Measurements from ENCODE around the gene UBA7. TPM values are rescaled to one million over a fixed set of nuclear protein-coding genes. Genes with fewer than 3 reads are reported as not detected.

The UBA7 gene
- total RNA-seq, 1 experiment from 2014 or later, result 0.85 TPM

- Mint-ChIP-seq H3K27ac (no peak overlapping the region), H3K4me3 (no peak overlapping the region), H3K9me3 (no peaks in the 10 kb centered on the region), H3K4me1 (peaks cover 3 to 13% of the 10 kb centered on the region in 2 experiments; a peak in 3 of 4 replicates), H3K36me3 (ENCODE audit: insufficient read depth in 1 of 3, low read depth in 3 of 3) (no peaks in the 10 kb centered on the region), H3K27me3 (ENCODE audit: low read depth) (peaks cover 12% of the 10 kb centered on the region)
- H3T11ph ChIP-seq (ENCODE audit: low read length), result no peak overlapping the region
- H2BK5ac ChIP-seq (ENCODE audit: insufficient read length, low read length), result no peak overlapping the region
- no peaks in the 10 kb centered on the region for H3K79me1 ChIP-seq (ENCODE audit: insufficient read depth, low read depth, low read length, poor library complexity, severe bottlenecking)
- H3K18ac ChIP-seq (ENCODE audit: insufficient read length, low read depth, low read length), result no peak overlapping the region
- TF ChIP-seq CTCF (conservative IDR thresholded peaks at IDR 0.05), result no peak
- no peak overlapping the region for H2BK12ac ChIP-seq (ENCODE audit: insufficient read length, low read depth, low read length)
- no peaks in the 10 kb centered on the region for H3K79me2 ChIP-seq (ENCODE audit: insufficient read depth, low read length)
- H2BK20ac ChIP-seq (ENCODE audit: low read depth, low read length, poor library complexity, severe bottlenecking), result no peak overlapping the region
- H3K56ac ChIP-seq (ENCODE audit: insufficient read length, low read depth, low read length), result no peak overlapping the region
- H3K4ac ChIP-seq (ENCODE audit: low read depth, low read length), result no peak overlapping the region
- H4K91ac ChIP-seq (ENCODE audit: insufficient read length, low read depth, low read length), result no peak overlapping the region
- H4K8ac ChIP-seq (replicated peaks; ENCODE audit: insufficient read length, low read depth, low read length), result no peak overlapping the region
- no peaks in the 10 kb centered on the region; the same call in none of the 2 replicates for H3K27me3 ChIP-seq (ENCODE audit: insufficient read depth, low read length)
- no peak overlapping the region for H3K4me2 ChIP-seq (ENCODE audit: insufficient read depth, insufficient read length, low read length)
- no peak overlapping the region for H4K5ac ChIP-seq (ENCODE audit: insufficient read length, low read depth, low read length)
- DNase-seq, result no peak
- H2AK5ac ChIP-seq (ENCODE audit: insufficient read length, low read length), result no peak overlapping the region
- no peak overlapping the region for H3K9ac ChIP-seq (ENCODE audit: extremely low read depth, insufficient read length, low read length)
- H3K23ac ChIP-seq (ENCODE audit: insufficient read length, low read depth, low read length), result no peak overlapping the region
- no peak overlapping the region for H3K14ac ChIP-seq (ENCODE audit: insufficient read depth, low read length)
- no peaks in the 10 kb centered on the region for H4K20me1 ChIP-seq (ENCODE audit: control insufficient read depth, insufficient read depth, insufficient read length)
- no peaks in the 10 kb centered on the region for H3K4me1 ChIP-seq (ENCODE audit: insufficient read depth, low read length)
- H2AFZ ChIP-seq (ENCODE audit: low read length), result no peak overlapping the region
- no peak overlapping the region for H3K27ac ChIP-seq (ENCODE audit: insufficient read length, low read depth, low read length)
- H3K9me3 ChIP-seq (ENCODE audit: control insufficient read depth, low read depth, low read length), result no peaks in the 10 kb centered on the region
- H3K23me2 ChIP-seq (ENCODE audit: insufficient read length, low read depth, low read length, poor library complexity, severe bottlenecking), result no peaks in the 10 kb centered on the region
- H2BK120ac ChIP-seq (ENCODE audit: low read depth, low read length, poor library complexity, severe bottlenecking), result no peak overlapping the region
- WGBS (ENCODE audit: extremely low coverage, insufficient read length, low lambda C conversion rate), result no CpG with 5 or more reads among the region's 4 CpGs
- H2BK15ac ChIP-seq (ENCODE audit: low read depth, low read length), result no peak overlapping the region
Observed at GRCh38 chr3:49794431-49794830, 19.3 kb downstream of the UBA7 start.

Data from H9 (cell line).